Thyroid gland (tissue), 4 donors: ENCODE results near the gene NTRK2.

Experiments
- POLR2A ChIP-seq, 2 donors: fragments of 450-650 bp; IDR thresholded peaks; one replicate each; pipeline ENCODE4 v1.6.1; 2017; ENCODE audit warnings: antibody characterized with exemption in 2 of 2, mild to moderate bottlenecking in 2 of 2, moderate library complexity in 1 of 2
- TF ChIP-seq, protein P1 (sequence below), 6 experiments: fragments of 200-600 bp in 3 of 6; fragments of 450-650 bp in 3 of 6; sonication (generic) in 3 of 6; IDR thresholded peaks; one replicate each; pipeline ENCODE4 v1.5.1; 2016 to 2019; ENCODE audit warnings: antibody characterized with exemption in 6 of 6, mild to moderate bottlenecking in 2 of 6, inconsistent platforms in 1 of 6, moderate library complexity in 1 of 6

DNA sequence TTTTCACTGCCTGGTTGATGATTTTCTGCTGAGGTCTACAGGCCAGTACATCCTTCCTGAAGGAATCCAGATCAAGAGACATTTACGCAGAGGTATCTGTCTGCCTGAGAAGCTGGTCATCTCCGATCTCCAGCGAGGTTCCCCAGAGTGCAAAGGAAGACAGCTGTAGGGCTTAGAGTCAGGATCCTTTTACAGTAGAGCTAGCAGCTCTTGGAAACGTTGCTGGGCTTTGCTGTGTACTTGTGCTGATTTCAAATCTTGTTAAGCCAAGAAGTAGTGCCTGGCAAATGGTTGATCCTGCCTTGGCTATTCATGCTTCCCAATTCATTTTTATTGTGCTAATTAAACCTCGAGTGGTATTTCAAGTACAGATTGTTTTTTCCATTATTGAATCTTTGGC, 48.9 kb downstream of the NTRK2 start:
- TF ChIP-seq POLR2A (IDR thresholded peaks at IDR 0.05), result no peak
- TF ChIP-seq, protein P1, sequence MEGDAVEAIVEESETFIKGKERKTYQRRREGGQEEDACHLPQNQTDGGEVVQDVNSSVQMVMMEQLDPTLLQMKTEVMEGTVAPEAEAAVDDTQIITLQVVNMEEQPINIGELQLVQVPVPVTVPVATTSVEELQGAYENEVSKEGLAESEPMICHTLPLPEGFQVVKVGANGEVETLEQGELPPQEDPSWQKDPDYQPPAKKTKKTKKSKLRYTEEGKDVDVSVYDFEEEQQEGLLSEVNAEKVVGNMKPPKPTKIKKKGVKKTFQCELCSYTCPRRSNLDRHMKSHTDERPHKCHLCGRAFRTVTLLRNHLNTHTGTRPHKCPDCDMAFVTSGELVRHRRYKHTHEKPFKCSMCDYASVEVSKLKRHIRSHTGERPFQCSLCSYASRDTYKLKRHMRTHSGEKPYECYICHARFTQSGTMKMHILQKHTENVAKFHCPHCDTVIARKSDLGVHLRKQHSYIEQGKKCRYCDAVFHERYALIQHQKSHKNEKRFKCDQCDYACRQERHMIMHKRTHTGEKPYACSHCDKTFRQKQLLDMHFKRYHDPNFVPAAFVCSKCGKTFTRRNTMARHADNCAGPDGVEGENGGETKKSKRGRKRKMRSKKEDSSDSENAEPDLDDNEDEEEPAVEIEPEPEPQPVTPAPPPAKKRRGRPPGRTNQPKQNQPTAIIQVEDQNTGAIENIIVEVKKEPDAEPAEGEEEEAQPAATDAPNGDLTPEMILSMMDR (IDR thresholded peaks at IDR 0.05), result no peak
